ENCODE data around the gene ATP10B. TPM values are rescaled to one million over a fixed set of nuclear protein-coding genes. Genes with fewer than 3 reads are reported as not detected.

Gene ATP10B
- total RNA-seq, 1 donor: not detected

DNA sequence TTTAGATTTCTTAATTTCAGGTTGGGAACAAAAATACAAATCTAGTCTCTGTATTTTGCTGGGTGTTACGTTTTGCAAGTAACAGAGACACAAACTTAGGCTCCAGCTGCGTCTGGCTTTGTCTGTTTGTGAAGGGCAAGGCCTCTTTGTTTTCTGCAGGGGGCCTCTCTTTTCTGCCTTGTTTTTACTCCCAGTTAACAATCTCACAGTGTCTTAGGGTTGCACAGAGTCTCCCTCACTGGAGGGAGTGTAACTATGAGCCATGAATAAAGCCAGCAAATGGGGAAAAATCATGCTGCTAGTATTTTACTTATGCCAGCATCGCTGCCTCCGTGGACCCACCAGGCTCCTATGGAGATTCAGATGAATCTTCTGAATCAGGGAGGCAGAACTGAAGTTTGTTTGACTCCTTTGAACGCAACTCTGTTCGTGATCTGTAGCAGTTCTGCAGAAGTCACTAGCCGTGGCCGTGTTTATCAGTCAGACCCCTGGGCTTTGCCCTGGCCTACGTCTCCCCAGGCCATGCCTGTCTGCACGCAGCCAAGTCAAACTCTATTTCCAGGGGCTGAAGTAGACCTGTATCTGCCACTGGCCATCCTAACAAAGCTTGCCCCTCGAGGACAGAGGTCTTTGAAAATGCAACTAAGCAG, 77.2 kb downstream of the ATP10B start:
- no peak overlapping the region for H3K4me3 ChIP-seq (ENCODE audit: low read depth, low read length)
- TF ChIP-seq, protein P1, sequence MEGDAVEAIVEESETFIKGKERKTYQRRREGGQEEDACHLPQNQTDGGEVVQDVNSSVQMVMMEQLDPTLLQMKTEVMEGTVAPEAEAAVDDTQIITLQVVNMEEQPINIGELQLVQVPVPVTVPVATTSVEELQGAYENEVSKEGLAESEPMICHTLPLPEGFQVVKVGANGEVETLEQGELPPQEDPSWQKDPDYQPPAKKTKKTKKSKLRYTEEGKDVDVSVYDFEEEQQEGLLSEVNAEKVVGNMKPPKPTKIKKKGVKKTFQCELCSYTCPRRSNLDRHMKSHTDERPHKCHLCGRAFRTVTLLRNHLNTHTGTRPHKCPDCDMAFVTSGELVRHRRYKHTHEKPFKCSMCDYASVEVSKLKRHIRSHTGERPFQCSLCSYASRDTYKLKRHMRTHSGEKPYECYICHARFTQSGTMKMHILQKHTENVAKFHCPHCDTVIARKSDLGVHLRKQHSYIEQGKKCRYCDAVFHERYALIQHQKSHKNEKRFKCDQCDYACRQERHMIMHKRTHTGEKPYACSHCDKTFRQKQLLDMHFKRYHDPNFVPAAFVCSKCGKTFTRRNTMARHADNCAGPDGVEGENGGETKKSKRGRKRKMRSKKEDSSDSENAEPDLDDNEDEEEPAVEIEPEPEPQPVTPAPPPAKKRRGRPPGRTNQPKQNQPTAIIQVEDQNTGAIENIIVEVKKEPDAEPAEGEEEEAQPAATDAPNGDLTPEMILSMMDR (IDR thresholded peaks at IDR 0.05; ENCODE audit: insufficient read depth, low read depth, low read length): no peak
- DNase-seq (ENCODE audit: low read depth): no peak

DNA sequence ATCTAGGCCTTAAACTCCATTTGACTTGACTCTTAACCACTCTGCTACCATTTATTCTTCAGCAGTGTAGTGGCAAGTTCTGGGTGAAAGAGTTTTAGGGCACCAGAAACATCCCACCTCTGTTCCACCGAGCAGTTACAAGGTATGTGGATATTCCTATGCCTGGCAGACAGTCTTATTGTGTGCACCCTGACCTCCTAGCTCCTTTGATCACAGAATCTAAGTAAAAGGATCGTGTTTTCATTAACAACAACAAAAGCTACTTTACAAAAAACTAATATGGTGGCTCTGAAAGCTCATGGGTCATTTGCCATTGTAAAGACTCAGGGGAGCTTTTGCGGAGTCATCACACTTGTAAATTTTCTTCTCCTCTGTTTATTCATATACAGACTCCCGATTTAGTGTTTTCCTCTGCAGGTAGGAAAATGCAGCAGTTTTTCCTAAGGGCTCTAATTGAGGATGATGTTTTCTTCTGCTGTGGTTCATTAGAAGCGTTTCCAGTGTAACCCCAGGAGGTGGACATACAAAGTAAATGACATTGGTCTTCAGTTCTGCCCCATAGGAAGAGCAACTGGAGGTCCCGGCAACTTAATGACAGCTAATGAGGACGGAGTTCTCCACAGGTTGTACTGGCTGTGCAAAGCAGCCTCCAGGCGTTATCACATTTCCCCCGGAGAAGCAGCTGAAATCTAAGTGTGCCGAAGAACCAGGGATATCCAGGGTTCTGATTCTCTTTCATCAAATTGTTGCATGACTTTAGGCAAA, 78.2 kb downstream of the ATP10B start:
- TF ChIP-seq, protein P1 (IDR thresholded peaks at IDR 0.05; ENCODE audit: insufficient read depth, low read depth, low read length): no peak
- no peak overlapping the region for H3K4me3 ChIP-seq (ENCODE audit: low read depth, low read length)
- no peak for DNase-seq (ENCODE audit: low read depth)

- TF ChIP-seq, protein P1 (IDR thresholded peaks at IDR 0.05; ENCODE audit: insufficient read depth, low read depth, low read length): no peak
Measured at GRCh38 chr5:160772854-160773253, 79.2 kb downstream of the ATP10B start.

GRCh38 chr5:160770718-160771117, 81.3 kb downstream of the ATP10B start:
- TF ChIP-seq, protein P1 (IDR thresholded peaks at IDR 0.05; ENCODE audit: insufficient read depth, low read depth, low read length): no peak
- no peak overlapping the region for H3K4me3 ChIP-seq (ENCODE audit: low read depth, low read length)
- DNase-seq (ENCODE audit: low read depth): no peak

More at GRCh38 chr5:160772854-160773253, 79.2 kb downstream of the ATP10B start:
- no peak overlapping the region for H3K4me3 ChIP-seq (ENCODE audit: low read depth, low read length)
- no peak for DNase-seq (ENCODE audit: low read depth)

DNA sequence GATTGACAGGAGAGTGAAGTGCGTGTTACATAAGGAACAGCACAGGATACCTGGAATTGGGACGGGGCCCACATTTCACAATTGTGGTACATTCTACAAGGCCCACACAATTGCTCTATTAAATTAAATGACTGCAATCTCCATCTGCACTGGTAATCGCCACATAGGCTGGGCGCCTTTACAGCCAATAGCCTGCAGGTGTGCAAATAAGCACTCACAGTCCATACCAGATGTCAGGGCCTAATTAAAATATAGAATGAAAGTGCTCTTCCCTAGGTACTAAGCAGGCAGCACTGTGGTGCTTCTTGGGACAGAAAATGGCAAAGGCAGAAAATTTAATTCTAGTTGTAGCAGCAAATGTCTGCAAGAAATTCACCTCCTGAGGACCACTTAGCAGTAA, 82.7 kb downstream of the ATP10B start:
- DNase-seq (ENCODE audit: low read depth): no peak
- TF ChIP-seq, protein P1 (IDR thresholded peaks at IDR 0.05; ENCODE audit: insufficient read depth, low read depth, low read length): no peak
- no peak overlapping the region for H3K4me3 ChIP-seq (ENCODE audit: low read depth, low read length)

GRCh38 chr5:160767062-160767461, 84.9 kb downstream of the ATP10B start:
- DNase-seq (ENCODE audit: low read depth): no peak
- no peak overlapping the region for H3K4me3 ChIP-seq (ENCODE audit: low read depth, low read length)
- TF ChIP-seq, protein P1 (IDR thresholded peaks at IDR 0.05; ENCODE audit: insufficient read depth, low read depth, low read length): no peak
